IMR-90 (cell line): ENCODE results near the gene PTPN22. TPM values are rescaled to one million over a fixed set of nuclear protein-coding genes. Genes with fewer than 3 reads are reported as not detected.

Experiments used
- ATAC-seq: fragments of 200-7000 bp; cut with Tn5 transposase; 2 replicates; pipeline ENCODE4 v1.9.1; 2020; ENCODE audit warnings: low read depth, mild to moderate bottlenecking, moderate library complexity
- BruUV-seq: library from RNA; stranded (reverse); fragments of 400-500 nt; replicated peaks from 2 replicates; lab custom pipeline; 2021; lab: Mats Ljungman, UMichigan
- CTCF ChIA-PET: fragments of 300-600 bp; formaldehyde crosslinking; extraction: SDS; loops from one replicate; lab custom pipeline; 2021; ENCODE audit warnings: antibody characterized with exemption; lab: Yijun Ruan, JAX
- POLR2A ChIA-PET: fragments of 300-600 bp; sonication (Branson Sonifier 250); formaldehyde crosslinking; loops from one replicate; lab custom pipeline; 2022; ENCODE audit warnings: antibody characterized with exemption; ENCODE audit not compliant: unreplicated experiment; lab: Charles Lee
- DNase-seq: peaks from one replicate; pipeline ENCODE4 v3.0.0; 2013
- H2AFZ ChIP-seq: replicated peaks from 2 replicates; pipeline ENCODE3; 2013; ENCODE audit warnings: low read length, mild to moderate bottlenecking; ENCODE audit not compliant: poor library complexity
- H2AK5ac ChIP-seq: 2 replicates; pipeline ENCODE4 v1.6.1; 2013; ENCODE audit warnings: low read depth, low read length, inconsistent platforms
- H2AK9ac ChIP-seq: replicated peaks from 2 replicates; pipeline ENCODE3; 2013; ENCODE audit warnings: mild to moderate bottlenecking, low read depth, low read length, moderate library complexity; ENCODE audit not compliant: poor library complexity
- H2BK120ac ChIP-seq: 2 replicates; pipeline ENCODE4 v1.6.1; 2013; ENCODE audit warnings: low read depth, low read length, inconsistent platforms
- H2BK15ac ChIP-seq: 3 replicates; pipeline ENCODE4 v1.6.1; 2013; ENCODE audit warnings: low read depth, low read length, inconsistent platforms
- H2BK20ac ChIP-seq: 2 replicates; pipeline ENCODE4 v1.6.1; 2013; ENCODE audit warnings: low read depth, mild to moderate bottlenecking, inconsistent platforms, low read length, moderate library complexity
- H2BK5ac ChIP-seq: 2 replicates; pipeline ENCODE4 v1.6.1; 2013; ENCODE audit warnings: mild to moderate bottlenecking, low read depth, low read length, inconsistent platforms; ENCODE audit not compliant: poor library complexity, severe bottlenecking
- H3K14ac ChIP-seq: replicated peaks from 2 replicates; pipeline ENCODE4 v1.6.1; 2013; ENCODE audit warnings: low read depth, low read length, inconsistent platforms
- H3K18ac ChIP-seq: 2 replicates; pipeline ENCODE4 v1.6.1; 2013; ENCODE audit warnings: low read depth, low read length, control low read depth
- H3K23ac ChIP-seq: 2 replicates; pipeline ENCODE4 v1.6.1; 2013; ENCODE audit warnings: low read depth, low read length, inconsistent platforms
- H3K27ac ChIP-seq: 2 replicates; pipeline ENCODE4 v1.5.1; 2013; ENCODE audit warnings: mild to moderate bottlenecking, control low read depth, low read length; ENCODE audit not compliant: insufficient read depth
- H3K27me3 ChIP-seq: 2 replicates; pipeline ENCODE4 v1.6.1; 2013; ENCODE audit warnings: low read length; ENCODE audit not compliant: control insufficient read depth, insufficient read depth
- H3K36me3 ChIP-seq: 2 replicates; pipeline ENCODE4 v1.6.1; 2013; ENCODE audit warnings: low read length, mixed read lengths; ENCODE audit not compliant: control insufficient read depth, insufficient read depth
- H3K4ac ChIP-seq: 2 replicates; pipeline ENCODE4 v1.6.1; 2013; ENCODE audit warnings: low read depth, low read length, inconsistent platforms
- H3K4me1 ChIP-seq: 2 replicates; pipeline ENCODE4 v1.6.1; 2013; ENCODE audit warnings: low read length, mixed read lengths; ENCODE audit not compliant: control insufficient read depth, insufficient read depth
- H3K4me2 ChIP-seq: 2 replicates; pipeline ENCODE4 v1.6.1; 2013; ENCODE audit warnings: low read depth, mild to moderate bottlenecking, control low read depth, low read length, moderate library complexity
- H3K4me3 ChIP-seq: 2 replicates; pipeline ENCODE4 v1.5.1; 2013; ENCODE audit warnings: low read depth, mild to moderate bottlenecking, control low read depth, low read length, moderate library complexity; ENCODE audit not compliant: insufficient read depth
- H3K56ac ChIP-seq: 2 replicates; pipeline ENCODE4 v1.6.1; 2013; ENCODE audit warnings: low read length, inconsistent platforms; ENCODE audit not compliant: insufficient read depth; ENCODE audit errors: extremely low read depth
- H3K79me1 ChIP-seq, 2 experiments: 2 replicates each; pipeline ENCODE4 v1.6.1; 2013; ENCODE audit warnings: low read length in 2 of 2, inconsistent platforms in 1 of 2, low read depth in 1 of 2
- H3K9ac ChIP-seq: 2 replicates; pipeline ENCODE4 v1.6.1; 2013; ENCODE audit warnings: low read depth, low read length, control low read depth
- H3K9me1 ChIP-seq: 2 replicates; pipeline ENCODE4 v1.6.1; 2013; ENCODE audit warnings: low read length, inconsistent platforms; ENCODE audit not compliant: insufficient read depth
- H3K9me3 ChIP-seq: 2 replicates; pipeline ENCODE4 v1.6.1; 2013; ENCODE audit warnings: low read length; ENCODE audit not compliant: control insufficient read depth, insufficient read depth
- H4K20me1 ChIP-seq: 2 replicates; pipeline ENCODE4 v1.6.1; 2013; ENCODE audit warnings: low read length, inconsistent platforms; ENCODE audit not compliant: insufficient read depth
- H4K5ac ChIP-seq: 2 replicates; pipeline ENCODE4 v1.6.1; 2013; ENCODE audit warnings: mild to moderate bottlenecking, low read depth, low read length, control low read depth
- H4K8ac ChIP-seq, 2 experiments: 2 replicates each; pipeline ENCODE4 v1.6.1; 2013; ENCODE audit warnings: low read depth in 2 of 2, low read length in 2 of 2, control low read depth in 1 of 2, inconsistent platforms in 1 of 2
- H4K91ac ChIP-seq: 2 replicates; pipeline ENCODE4 v1.6.1; 2013; ENCODE audit warnings: low read depth, low read length, inconsistent platforms; ENCODE audit not compliant: insufficient read depth
- BHLHE40 ChIP-seq: fragments of 150-350 bp; IDR thresholded peaks from 2 replicates; pipeline ENCODE4 v1.6.1; 2016; ENCODE audit warnings: mild to moderate bottlenecking, low read depth, low read length
- CEBPB ChIP-seq: IDR thresholded peaks from 2 replicates; pipeline ENCODE4 v1.6.1; 2012; ENCODE audit warnings: low read depth, low read length, improper control_type of control experiment
- CTCF ChIP-seq: conservative IDR thresholded peaks from 2 replicates; pipeline ENCODE4 v1.5.1; 2012; ENCODE audit warnings: mild to moderate bottlenecking, low read depth, low read length, improper control_type of control experiment
- FOS ChIP-seq: fragments of 150-350 bp; IDR thresholded peaks from 2 replicates; pipeline ENCODE4 v1.6.1; 2016; ENCODE audit warnings: low read depth, low read length
- MXI1 ChIP-seq: IDR thresholded peaks from 2 replicates; pipeline ENCODE4 v1.6.1; 2012; ENCODE audit warnings: low read depth, mild to moderate bottlenecking, low read length, moderate library complexity, borderline replicate concordance
- POLR2A ChIP-seq: IDR thresholded peaks from 2 replicates; pipeline ENCODE4 v1.6.1; 2012; ENCODE audit warnings: mild to moderate bottlenecking, low read depth, low read length
- RAD21 ChIP-seq: IDR thresholded peaks from 2 replicates; pipeline ENCODE4 v1.6.1; 2012; ENCODE audit warnings: low read length, improper control_type of control experiment
- RCOR1 ChIP-seq: IDR thresholded peaks from 2 replicates; pipeline ENCODE4 v1.6.1; 2012; ENCODE audit warnings: mild to moderate bottlenecking, low read length, improper control_type of control experiment; ENCODE audit not compliant: insufficient replicate concordance
- RFX5 ChIP-seq: IDR thresholded peaks from 2 replicates; pipeline ENCODE4 v1.8.0; 2012; ENCODE audit warnings: low read depth, mild to moderate bottlenecking, low read length, moderate library complexity
- SMC3 ChIP-seq: fragments of 150-350 bp; IDR thresholded peaks from 2 replicates; pipeline ENCODE4 v1.6.1; 2016; ENCODE audit warnings: low read depth, mild to moderate bottlenecking, antibody characterized with exemption, low read length, moderate library complexity
- USF2 ChIP-seq: fragments of 150-350 bp; IDR thresholded peaks from 2 replicates; pipeline ENCODE4 v1.6.1; 2017; ENCODE audit warnings: mild to moderate bottlenecking, antibody characterized with exemption, low read length, low read depth
- WGBS, 2 experiments: methylation state at CpG; one replicate each; pipeline versions ENCODE4 v1.1.5 to v1.1.7; 2013; ENCODE audit warnings: missing lambda C conversion rate in 2 of 2; ENCODE audit not compliant: insufficient read length in 1 of 2; ENCODE audit errors: extremely low coverage in 2 of 2; 5-methylcytosine and 5-hydroxymethylcytosine counted together
- dilution Hi-C: fragments of 300-500 bp; cut with HindIII; formaldehyde crosslinking; loops from one replicate; pipeline ENCODE4 v1.14.3; 2018; ENCODE audit warnings: low sequenced_read_pairs; ENCODE audit not compliant: unreplicated experiment
- in situ Hi-C: fragments of 300-500 bp; cut with MboI; formaldehyde crosslinking; loops from 3 replicates; pipeline ENCODE4 v1.14.3; 2019; ENCODE audit warnings: low sequenced_read_pairs, inconsistent platforms, mixed read lengths
- intact Hi-C: fragments of 100-400 bp; cut with micrococcal nuclease; formaldehyde crosslinking; loops from 2 replicates; pipeline ENCODE4 v1.10.0; 2022
- polyA plus RNA-seq, 3 experiments: library from polyadenylated mRNA; depleted of rRNA; stranded (reverse); fragments of >200 nt; gene quantifications; 2 replicates each; pipeline ENCODE4 v1.2.3, GENCODE V29; 2012; ENCODE audit warnings: low replicate concordance in 1 of 3
- total RNA-seq: library from RNA; depleted of rRNA; stranded (reverse); fragments of >200 nt; gene quantifications from 2 replicates; pipeline ENCODE4 v1.2.3, GENCODE V29; 2012

The PTPN22 gene
- total and polyA plus RNA-seq, 2 of the 4 experiments (the other 2 are of a cell fraction), result 0.14 to 0.18 TPM

- no peak for TF ChIP-seq CTCF
Observed at GRCh38 chr1:113903501-113904292, 32.2 kb upstream of the PTPN22 start (continued).

GRCh38 chr1:113901191-113901590 is 29.7 kb upstream of the PTPN22 start:
- no peak overlapping the region for H2AK9ac ChIP-seq
- BruUV-seq, result no TSS peak
- H3K18ac ChIP-seq, result no peak overlapping the region
- no peak overlapping the region for H3K56ac ChIP-seq
- H3K4me2 ChIP-seq, result no peak overlapping the region
- no CpG with 5 or more reads among the region's 3 CpGs for WGBS, 2 experiments
- peaks cover 23 to 30% of the 10 kb centered on the region in 2 experiments for H3K79me1 ChIP-seq
- no peak overlapping the region for H2BK120ac ChIP-seq
- no peaks in the 10 kb centered on the region for H3K27me3 ChIP-seq
- no peak overlapping the region for H4K5ac ChIP-seq
- no peak overlapping the region for H2BK15ac ChIP-seq
- CTCF ChIA-PET, result no interaction called here
- H4K20me1 ChIP-seq, result no peaks in the 10 kb centered on the region
- H3K9me1 ChIP-seq, result no peaks in the 10 kb centered on the region
- H3K9me3 ChIP-seq, result no peaks in the 10 kb centered on the region
- H2BK20ac ChIP-seq, result no peak overlapping the region
- DNase-seq, result no peak
- H3K36me3 ChIP-seq, result peaks cover 9% of the 10 kb centered on the region
- H3K23ac ChIP-seq, result no peak overlapping the region
- POLR2A ChIA-PET, result no interaction called here
- in situ Hi-C loops (loop anchor here (5.0 to 25.0 kb wide), 2 partner anchors 64 to 764 kb away; no protein-coding TSS in a partner anchor), dilution Hi-C loops (no loop called here), intact Hi-C loops (loop anchor here (10.0 kb wide), 2 partner anchors 146 to 506 kb away; partner anchors contain the start of genes MAGI3 and PHTF1)
- TF ChIP-seq CTCF, result no peak
- no peak for TF ChIP-seq POLR2A
- no peak for TF ChIP-seq MXI1
- no peak for TF ChIP-seq RAD21
- TF ChIP-seq SMC3, result no peak
- no peak for TF ChIP-seq CEBPB
- no peak for TF ChIP-seq FOS
- TF ChIP-seq USF2, result no peak
- TF ChIP-seq RFX5, result no peak
- TF ChIP-seq BHLHE40, result no peak
- TF ChIP-seq RCOR1, result no peak
- no peak overlapping the region for H2AFZ ChIP-seq
- H2AK5ac ChIP-seq, result no peak overlapping the region
- H4K91ac ChIP-seq, result no peak overlapping the region
- H2BK5ac ChIP-seq, result no peak overlapping the region
- H3K14ac ChIP-seq, result no peak overlapping the region
- H4K8ac ChIP-seq, result no peak overlapping the region
- H3K4me3 ChIP-seq, result no peak overlapping the region
- H3K9ac ChIP-seq, result no peak overlapping the region
- no peak overlapping the region for H3K4ac ChIP-seq
- H3K27ac ChIP-seq, result no peak overlapping the region
- no peaks in the 10 kb centered on the region for H3K4me1 ChIP-seq
- ATAC-seq, result no peak
